CMK (cell line): ENCODE measurements around the gene HEY2.
"Not testable (repeated sequence)": the region's sequence is repeated elsewhere in the genome, so short reads cannot be mapped to it uniquely, and the experiment has no call there.

Experiments used
- DNase-seq: peaks from one replicate; pipeline ENCODE4 v3.0.0-alpha.2; 2010; ENCODE audit warnings: low read depth

The HEY2 gene

GRCh38 chr6:125795301-125795700 lies 45.9 kb downstream of the HEY2 start:
- DNase-seq = no peak

GRCh38 chr6:125797120-125797885 lies 47.9 kb downstream of the HEY2 start:
- DNase-seq = no peak

GRCh38 chr6:125797886-125798444 lies 48.5 kb downstream of the HEY2 start:
- no peak for DNase-seq

- DNase-seq = no peak
Measured at GRCh38 chr6:125798734-125799508, 49.5 kb downstream of the HEY2 start.

- no peak for DNase-seq
Measured at GRCh38 chr6:125802383-125802782, 53.0 kb downstream of the HEY2 start.

GRCh38 chr6:125802943-125803377 lies 53.5 kb downstream of the HEY2 start:
- no peak for DNase-seq

- no peak for DNase-seq
Measured at GRCh38 chr6:125804264-125804663, 54.8 kb downstream of the HEY2 start.

- not testable (repeated sequence) for DNase-seq
Measured at GRCh38 chr6:125804866-125805425, 55.5 kb downstream of the HEY2 start.

- DNase-seq = no peak
Measured at GRCh38 chr6:125806813-125807212, 57.4 kb downstream of the HEY2 start.

GRCh38 chr6:125807293-125807692 lies 57.9 kb downstream of the HEY2 start:
- DNase-seq = no peak

- no peak for DNase-seq
Measured at GRCh38 chr6:125808060-125808459, 58.6 kb downstream of the HEY2 start.

- no peak for DNase-seq
Measured at GRCh38 chr6:125808591-125808990, 59.2 kb downstream of the HEY2 start.

- no peak for DNase-seq
Measured at GRCh38 chr6:125809570-125810170, 60.2 kb downstream of the HEY2 start.

GRCh38 chr6:125810445-125810844 lies 61.0 kb downstream of the HEY2 start:
- no peak for DNase-seq
